IMR-90 (cell line): ENCODE data around the gene SYN1. TPM values are rescaled to one million over a fixed set of nuclear protein-coding genes. Genes with fewer than 3 reads are reported as not detected.

Source experiments
- ATAC-seq: fragments of 200-7000 bp; cut with Tn5 transposase; 2 replicates; pipeline ENCODE4 v1.9.1; 2020; ENCODE audit warnings: low read depth, mild to moderate bottlenecking, moderate library complexity
- BruUV-seq: library from RNA; stranded (reverse); fragments of 400-500 nt; replicated peaks from 2 replicates; lab custom pipeline; 2021; lab: Mats Ljungman, UMichigan
- CTCF ChIA-PET: fragments of 300-600 bp; formaldehyde crosslinking; extraction: SDS; loops from one replicate; lab custom pipeline; 2021; ENCODE audit warnings: antibody characterized with exemption; lab: Yijun Ruan, JAX
- POLR2A ChIA-PET: fragments of 300-600 bp; sonication (Branson Sonifier 250); formaldehyde crosslinking; loops from one replicate; lab custom pipeline; 2022; ENCODE audit warnings: antibody characterized with exemption; ENCODE audit not compliant: unreplicated experiment; lab: Charles Lee
- DNase-seq: peaks from one replicate; pipeline ENCODE4 v3.0.0; 2013
- H2AFZ ChIP-seq: replicated peaks from 2 replicates; pipeline ENCODE3; 2013; ENCODE audit warnings: low read length, mild to moderate bottlenecking; ENCODE audit not compliant: poor library complexity
- H2AK5ac ChIP-seq: 2 replicates; pipeline ENCODE4 v1.6.1; 2013; ENCODE audit warnings: low read depth, low read length, inconsistent platforms
- H2AK9ac ChIP-seq: replicated peaks from 2 replicates; pipeline ENCODE3; 2013; ENCODE audit warnings: mild to moderate bottlenecking, low read depth, low read length, moderate library complexity; ENCODE audit not compliant: poor library complexity
- H2BK120ac ChIP-seq: 2 replicates; pipeline ENCODE4 v1.6.1; 2013; ENCODE audit warnings: low read depth, low read length, inconsistent platforms
- H2BK15ac ChIP-seq: 3 replicates; pipeline ENCODE4 v1.6.1; 2013; ENCODE audit warnings: low read depth, low read length, inconsistent platforms
- H2BK20ac ChIP-seq: 2 replicates; pipeline ENCODE4 v1.6.1; 2013; ENCODE audit warnings: low read depth, mild to moderate bottlenecking, inconsistent platforms, low read length, moderate library complexity
- H2BK5ac ChIP-seq: 2 replicates; pipeline ENCODE4 v1.6.1; 2013; ENCODE audit warnings: mild to moderate bottlenecking, low read depth, low read length, inconsistent platforms; ENCODE audit not compliant: poor library complexity, severe bottlenecking
- H3K14ac ChIP-seq: replicated peaks from 2 replicates; pipeline ENCODE4 v1.6.1; 2013; ENCODE audit warnings: low read depth, low read length, inconsistent platforms
- H3K18ac ChIP-seq: 2 replicates; pipeline ENCODE4 v1.6.1; 2013; ENCODE audit warnings: low read depth, low read length, control low read depth
- H3K23ac ChIP-seq: 2 replicates; pipeline ENCODE4 v1.6.1; 2013; ENCODE audit warnings: low read depth, low read length, inconsistent platforms
- H3K27ac ChIP-seq: 2 replicates; pipeline ENCODE4 v1.5.1; 2013; ENCODE audit warnings: mild to moderate bottlenecking, control low read depth, low read length; ENCODE audit not compliant: insufficient read depth
- H3K27me3 ChIP-seq: 2 replicates; pipeline ENCODE4 v1.6.1; 2013; ENCODE audit warnings: low read length; ENCODE audit not compliant: control insufficient read depth, insufficient read depth
- H3K36me3 ChIP-seq: 2 replicates; pipeline ENCODE4 v1.6.1; 2013; ENCODE audit warnings: low read length, mixed read lengths; ENCODE audit not compliant: control insufficient read depth, insufficient read depth
- H3K4ac ChIP-seq: 2 replicates; pipeline ENCODE4 v1.6.1; 2013; ENCODE audit warnings: low read depth, low read length, inconsistent platforms
- H3K4me1 ChIP-seq: 2 replicates; pipeline ENCODE4 v1.6.1; 2013; ENCODE audit warnings: low read length, mixed read lengths; ENCODE audit not compliant: control insufficient read depth, insufficient read depth
- H3K4me2 ChIP-seq: 2 replicates; pipeline ENCODE4 v1.6.1; 2013; ENCODE audit warnings: low read depth, mild to moderate bottlenecking, control low read depth, low read length, moderate library complexity
- H3K4me3 ChIP-seq: 2 replicates; pipeline ENCODE4 v1.5.1; 2013; ENCODE audit warnings: low read depth, mild to moderate bottlenecking, control low read depth, low read length, moderate library complexity; ENCODE audit not compliant: insufficient read depth
- H3K56ac ChIP-seq: 2 replicates; pipeline ENCODE4 v1.6.1; 2013; ENCODE audit warnings: low read length, inconsistent platforms; ENCODE audit not compliant: insufficient read depth; ENCODE audit errors: extremely low read depth
- H3K79me1 ChIP-seq, 2 experiments: 2 replicates each; pipeline ENCODE4 v1.6.1; 2013; ENCODE audit warnings: low read length in 2 of 2, inconsistent platforms in 1 of 2, low read depth in 1 of 2
- H3K9ac ChIP-seq: 2 replicates; pipeline ENCODE4 v1.6.1; 2013; ENCODE audit warnings: low read depth, low read length, control low read depth
- H3K9me1 ChIP-seq: 2 replicates; pipeline ENCODE4 v1.6.1; 2013; ENCODE audit warnings: low read length, inconsistent platforms; ENCODE audit not compliant: insufficient read depth
- H3K9me3 ChIP-seq: 2 replicates; pipeline ENCODE4 v1.6.1; 2013; ENCODE audit warnings: low read length; ENCODE audit not compliant: control insufficient read depth, insufficient read depth
- H4K20me1 ChIP-seq: 2 replicates; pipeline ENCODE4 v1.6.1; 2013; ENCODE audit warnings: low read length, inconsistent platforms; ENCODE audit not compliant: insufficient read depth
- H4K5ac ChIP-seq: 2 replicates; pipeline ENCODE4 v1.6.1; 2013; ENCODE audit warnings: mild to moderate bottlenecking, low read depth, low read length, control low read depth
- H4K8ac ChIP-seq, 2 experiments: 2 replicates each; pipeline ENCODE4 v1.6.1; 2013; ENCODE audit warnings: low read depth in 2 of 2, low read length in 2 of 2, control low read depth in 1 of 2, inconsistent platforms in 1 of 2
- H4K91ac ChIP-seq: 2 replicates; pipeline ENCODE4 v1.6.1; 2013; ENCODE audit warnings: low read depth, low read length, inconsistent platforms; ENCODE audit not compliant: insufficient read depth
- CEBPB ChIP-seq: IDR thresholded peaks from 2 replicates; pipeline ENCODE4 v1.6.1; 2012; ENCODE audit warnings: low read depth, low read length, improper control_type of control experiment
- MAFK ChIP-seq: IDR thresholded peaks from 2 replicates; pipeline ENCODE4 v1.6.1; 2012; ENCODE audit warnings: low read depth, low read length, improper control_type of control experiment
- NFE2L2 ChIP-seq: fragments of 150-350 bp; IDR thresholded peaks from 2 replicates; pipeline ENCODE4 v1.6.1; 2016; ENCODE audit warnings: low read depth, mild to moderate bottlenecking, low read length
- RAD21 ChIP-seq: IDR thresholded peaks from 2 replicates; pipeline ENCODE4 v1.6.1; 2012; ENCODE audit warnings: low read length, improper control_type of control experiment
- SMC3 ChIP-seq: fragments of 150-350 bp; IDR thresholded peaks from 2 replicates; pipeline ENCODE4 v1.6.1; 2016; ENCODE audit warnings: low read depth, mild to moderate bottlenecking, antibody characterized with exemption, low read length, moderate library complexity
- WGBS, 2 experiments: methylation state at CpG; one replicate each; pipeline versions ENCODE4 v1.1.5 to v1.1.7; 2013; ENCODE audit warnings: missing lambda C conversion rate in 2 of 2; ENCODE audit not compliant: insufficient read length in 1 of 2; ENCODE audit errors: extremely low coverage in 2 of 2; 5-methylcytosine and 5-hydroxymethylcytosine counted together
- dilution Hi-C: fragments of 300-500 bp; cut with HindIII; formaldehyde crosslinking; loops from one replicate; pipeline ENCODE4 v1.14.3; 2018; ENCODE audit warnings: low sequenced_read_pairs; ENCODE audit not compliant: unreplicated experiment
- in situ Hi-C: fragments of 300-500 bp; cut with MboI; formaldehyde crosslinking; loops from 3 replicates; pipeline ENCODE4 v1.14.3; 2019; ENCODE audit warnings: low sequenced_read_pairs, inconsistent platforms, mixed read lengths
- intact Hi-C: fragments of 100-400 bp; cut with micrococcal nuclease; formaldehyde crosslinking; loops from 2 replicates; pipeline ENCODE4 v1.10.0; 2022
- polyA plus RNA-seq, 3 experiments: library from polyadenylated mRNA; depleted of rRNA; stranded (reverse); fragments of >200 nt; gene quantifications; 2 replicates each; pipeline ENCODE4 v1.2.3, GENCODE V29; 2012; ENCODE audit warnings: low replicate concordance in 1 of 3
- total RNA-seq: library from RNA; depleted of rRNA; stranded (reverse); fragments of >200 nt; gene quantifications from 2 replicates; pipeline ENCODE4 v1.2.3, GENCODE V29; 2012

SYN1 gene
- total and polyA plus RNA-seq, 2 of the 4 experiments (the other 2 are of a cell fraction) = under 0.01 to 0.56 TPM

DNA sequence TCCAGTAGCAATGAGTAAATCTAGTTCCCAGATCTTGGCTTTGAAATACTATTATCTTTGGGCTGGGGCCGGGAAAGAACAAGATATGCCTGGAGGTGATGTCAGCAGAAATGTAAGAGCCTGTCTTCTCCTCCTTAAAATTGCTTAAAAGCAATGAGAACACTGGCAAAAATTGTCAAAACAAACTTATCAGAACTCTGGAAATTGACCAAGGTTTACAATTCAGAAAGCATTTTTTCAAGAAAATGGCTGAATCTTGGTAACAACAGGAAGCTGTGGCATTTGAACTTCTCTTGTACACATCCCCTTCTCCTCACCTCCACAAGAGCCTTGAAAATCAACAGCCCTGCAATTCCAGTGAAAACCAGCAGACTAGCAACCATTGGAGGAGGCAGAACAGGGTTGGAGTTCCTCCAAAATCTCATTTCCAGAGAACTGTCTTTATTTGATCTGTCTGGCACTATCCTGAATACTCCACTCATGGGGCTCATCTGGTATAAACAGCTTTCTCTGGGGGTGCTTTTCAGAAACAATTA is 23.9 kb downstream of the SYN1 start:
- TF ChIP-seq MAFK (peak; percentile 38; the same call in 1 of the 2 replicates), CEBPB (peak; percentile 21; the same call in 1 of the 2 replicates), RAD21 (no peak), SMC3 (no peak), NFE2L2 (0 out of 2 replicates have a peak, but pooled peaks have one; percentile 17)
- peak overlapping the region; percentile 99; the same call in 1 of the 2 replicates for H3K27ac ChIP-seq
- no peak overlapping the region for H2BK15ac ChIP-seq
- H4K91ac ChIP-seq = no peak overlapping the region
- peak; percentile 89 for DNase-seq
- H2BK120ac ChIP-seq = peak overlapping the region; percentile 5; the same call in 1 of the 2 replicates
- intact Hi-C loops (no loop called here), in situ Hi-C loops (no loop called here), dilution Hi-C loops (no loop called here)
- H3K79me1 ChIP-seq = no peaks in the 10 kb centered on the region
- no peak overlapping the region for H3K4ac ChIP-seq
- H2AK5ac ChIP-seq = no peak overlapping the region
- H3K9me1 ChIP-seq = no peaks in the 10 kb centered on the region; the same call in 1 of the 2 replicates
- peaks cover 7% of the 10 kb centered on the region for H3K4me1 ChIP-seq
- H2BK20ac ChIP-seq = no peak overlapping the region
- H3K9me3 ChIP-seq = peaks cover 3% of the 10 kb centered on the region
- peak; percentile 76 for ATAC-seq
- no peak overlapping the region for H3K56ac ChIP-seq
- no peak overlapping the region for H3K23ac ChIP-seq
- H3K36me3 ChIP-seq = no peaks in the 10 kb centered on the region
- H3K27me3 ChIP-seq = no peaks in the 10 kb centered on the region
- H3K4me3 ChIP-seq = no peak overlapping the region
- ChIA-PET CTCF (interaction anchor here (0.6 kb wide), 1 partner anchor 47 kb away, joined by 3 read pairs; no protein-coding TSS in a partner anchor), POLR2A (no interaction called here)
- peak overlapping the region; percentile 83 for H3K4me2 ChIP-seq
- peak overlapping the region in 1 of 2 experiments; percentile 32; a peak in 1 of 4 replicates for H4K8ac ChIP-seq
- no peak overlapping the region for H3K9ac ChIP-seq
- H2AFZ ChIP-seq = no peak overlapping the region
- H4K5ac ChIP-seq = peak overlapping the region; percentile 97
- H2AK9ac ChIP-seq = no peak overlapping the region
- H2BK5ac ChIP-seq = peak overlapping the region; percentile 73
- no peaks in the 10 kb centered on the region for H4K20me1 ChIP-seq
- no peak overlapping the region for H3K14ac ChIP-seq
- peak overlapping the region; percentile 99 for H3K18ac ChIP-seq
- WGBS, 2 experiments = no CpG with 5 or more reads among the region's 1 CpG
- BruUV-seq = no TSS peak
